HepG2 (cell line): ENCODE measurements around the gene AGER. TPM values are rescaled to one million over a fixed set of nuclear protein-coding genes. Genes with fewer than 3 reads are reported as not detected.

Experiments used
- CCDC6 ChIP-seq: sonication (generic); formaldehyde crosslinking; IDR thresholded peaks from 2 replicates; pipeline ENCODE4 v1.8.1; 2022; ENCODE audit warnings: mild to moderate bottlenecking, missing genetic modification reagents, moderate library complexity
- HDAC6 ChIP-seq: fragments of 200-600 bp; sonication (generic); IDR thresholded peaks from 2 replicates; pipeline ENCODE4 v1.7.0; 2017; ENCODE audit warnings: mild to moderate bottlenecking, antibody characterized with exemption, low read length, low read depth
- NFE2L2 ChIP-seq: fragments of 150-350 bp; IDR thresholded peaks from 2 replicates; pipeline ENCODE4 v1.6.1; 2014; ENCODE audit warnings: low read length
- POGK ChIP-seq: sonication (generic); formaldehyde crosslinking; conservative IDR thresholded peaks from 2 replicates; pipeline ENCODE4 v1.8.0; 2022; ENCODE audit warnings: mild to moderate bottlenecking, moderate library complexity, missing genetic modification reagents
- POLR2G ChIP-seq: fragments of 200-400 bp; formaldehyde crosslinking; IDR thresholded peaks from 2 replicates; pipeline ENCODE4 v1.6.1; 2018; ENCODE audit warnings: mild to moderate bottlenecking, low read depth, low read length, moderate library complexity
- PTBP1 ChIP-seq: fragments of 200-400 bp; formaldehyde crosslinking; IDR thresholded peaks from 2 replicates; pipeline ENCODE4 v1.6.1; 2018; ENCODE audit warnings: low read length, low read depth; ENCODE audit not compliant: poor library complexity, severe bottlenecking
- ZBTB40 ChIP-seq, 2 experiments: fragments of 450-650 bp in 1 of 2; sonication (generic) in 1 of 2; formaldehyde crosslinking in 1 of 2; IDR thresholded peaks; 2 replicates each; pipeline versions ENCODE4 v1.6.1 to v1.8.0; 2016 to 2022; ENCODE audit warnings: antibody characterized with exemption in 1 of 2, mild to moderate bottlenecking in 1 of 2, missing genetic modification reagents in 1 of 2
- ZNF510 ChIP-seq: sonication (generic); formaldehyde crosslinking; IDR thresholded peaks from 2 replicates; pipeline ENCODE4 v1.4.0; 2020; ENCODE audit warnings: low read depth, mild to moderate bottlenecking, missing genetic modification reagents
- ZNF784 ChIP-seq: sonication (generic); formaldehyde crosslinking; IDR thresholded peaks from 2 replicates; pipeline ENCODE4 v1.5.1; 2020; ENCODE audit warnings: missing genetic modification reagents, mild to moderate bottlenecking, borderline replicate concordance
- ZNF850 ChIP-seq: sonication (generic); formaldehyde crosslinking; conservative IDR thresholded peaks from 2 replicates; pipeline ENCODE4 v1.9.0; 2021; ENCODE audit warnings: mild to moderate bottlenecking, missing genetic modification reagents
- polyA plus RNA-seq, 8 experiments: library from polyadenylated mRNA; depleted of rRNA in 3 of 8; stranded (reverse) in 7 of 8; unstranded in 1 of 8; fragments of >200 nt; fragmentation: Illumina TruSeq in 4 of 8; extraction: Trizol in 4 of 8; gene quantifications; 2 replicates each; pipeline versions ENCODE4 v1.2.1 to v1.2.3, GENCODE V29; 2011 to 2016; ENCODE audit warnings: low read depth in 4 of 8, missing spikeins in 1 of 8, mixed read lengths in 1 of 8; ENCODE audit not compliant: insufficient read depth in 1 of 8
- total RNA-seq, 5 experiments: library from RNA; depleted of rRNA; stranded (reverse); fragments of >200 nt; fragmentation: Illumina TruSeq; extraction: Trizol; gene quantifications; 2 replicates each; pipeline ENCODE4 v1.2.3, GENCODE V29; 2016; ENCODE audit warnings: low read depth in 1 of 5
- TF ChIP-seq, protein P1 (sequence below): sonication (generic); formaldehyde crosslinking; IDR thresholded peaks from 2 replicates; pipeline ENCODE4 v1.4.0; 2020; ENCODE audit warnings: missing genetic modification reagents, mild to moderate bottlenecking, borderline replicate concordance

Gene AGER
- total and polyA plus RNA-seq, 2 of the 13 experiments (the other 11 are each of a cell fraction or from before 2014, with no cell fraction given): 1.9 to 5.1 TPM

- TF ChIP-seq CCDC6 (CRISPR knock-in tag): no peak
- TF ChIP-seq PTBP1: no peak
- TF ChIP-seq POLR2G: peak; percentile 71
- TF ChIP-seq, protein P1, sequence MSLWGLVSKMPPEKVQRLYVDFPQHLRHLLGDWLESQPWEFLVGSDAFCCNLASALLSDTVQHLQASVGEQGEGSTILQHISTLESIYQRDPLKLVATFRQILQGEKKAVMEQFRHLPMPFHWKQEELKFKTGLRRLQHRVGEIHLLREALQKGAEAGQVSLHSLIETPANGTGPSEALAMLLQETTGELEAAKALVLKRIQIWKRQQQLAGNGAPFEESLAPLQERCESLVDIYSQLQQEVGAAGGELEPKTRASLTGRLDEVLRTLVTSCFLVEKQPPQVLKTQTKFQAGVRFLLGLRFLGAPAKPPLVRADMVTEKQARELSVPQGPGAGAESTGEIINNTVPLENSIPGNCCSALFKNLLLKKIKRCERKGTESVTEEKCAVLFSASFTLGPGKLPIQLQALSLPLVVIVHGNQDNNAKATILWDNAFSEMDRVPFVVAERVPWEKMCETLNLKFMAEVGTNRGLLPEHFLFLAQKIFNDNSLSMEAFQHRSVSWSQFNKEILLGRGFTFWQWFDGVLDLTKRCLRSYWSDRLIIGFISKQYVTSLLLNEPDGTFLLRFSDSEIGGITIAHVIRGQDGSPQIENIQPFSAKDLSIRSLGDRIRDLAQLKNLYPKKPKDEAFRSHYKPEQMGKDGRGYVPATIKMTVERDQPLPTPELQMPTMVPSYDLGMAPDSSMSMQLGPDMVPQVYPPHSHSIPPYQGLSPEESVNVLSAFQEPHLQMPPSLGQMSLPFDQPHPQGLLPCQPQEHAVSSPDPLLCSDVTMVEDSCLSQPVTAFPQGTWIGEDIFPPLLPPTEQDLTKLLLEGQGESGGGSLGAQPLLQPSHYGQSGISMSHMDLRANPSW (CRISPR knock-in tag): peak; percentile 73; the same call in 1 of the 2 replicates
- TF ChIP-seq ZNF510 (CRISPR knock-in tag): peak; percentile 60; the same call in 1 of the 2 replicates
- TF ChIP-seq POGK (CRISPR knock-in tag): no peak; the same call in 1 of the 2 replicates
- TF ChIP-seq HDAC6: no peak
- TF ChIP-seq ZBTB40 (IDR thresholded peaks at IDR 0.05): no peak
- TF ChIP-seq ZBTB40 (CRISPR knock-in tag; IDR thresholded peaks at IDR 0.05): no peak; the same call in 1 of the 2 replicates
- TF ChIP-seq NFE2L2: no peak
- peak; percentile 69; the same call in 1 of the 2 replicates for TF ChIP-seq ZNF784 (CRISPR knock-in tag)
- no peak for TF ChIP-seq ZNF850 (CRISPR knock-in tag)
Measured at GRCh38 chr6:32153564-32154513, 30.2 kb downstream of the AGER start, which contains the start of gene PPT2 (continued).
